HepG2 (cell line): Measurements from ENCODE around the gene TEDC1. TPM values are rescaled to one million over a fixed set of nuclear protein-coding genes. Genes with fewer than 3 reads are reported as not detected.

Experiments used
- KAT8 ChIP-seq: IDR thresholded peaks from 2 replicates; pipeline ENCODE4 v1.6.1; 2016; ENCODE audit warnings: missing genetic modification reagents, missing compliant biosample characterization
- NR2F2 ChIP-seq: IDR thresholded peaks from 2 replicates; pipeline ENCODE4 v1.6.1; 2012; ENCODE audit warnings: low read depth, inconsistent platforms, borderline replicate concordance
- SOX5 ChIP-seq: IDR thresholded peaks from 2 replicates; pipeline ENCODE4 v1.6.1; 2016; ENCODE audit warnings: borderline replicate concordance
- ZBTB20 ChIP-seq: sonication (generic); formaldehyde crosslinking; IDR thresholded peaks from 2 replicates; pipeline ENCODE4 v1.8.1; 2023; ENCODE audit warnings: missing genetic modification reagents, low read depth, mild to moderate bottlenecking, borderline replicate concordance
- ZFP36L1 ChIP-seq: sonication (generic); formaldehyde crosslinking; IDR thresholded peaks from 2 replicates; pipeline ENCODE4 v1.8.0; 2022; ENCODE audit warnings: mild to moderate bottlenecking, missing genetic modification reagents, moderate library complexity
- ZFP90 ChIP-seq: sonication (generic); formaldehyde crosslinking; IDR thresholded peaks from 2 replicates; pipeline ENCODE4 v1.8.0; 2022; ENCODE audit warnings: missing genetic modification reagents, mild to moderate bottlenecking, inconsistent platforms, borderline replicate concordance
- ZMYM4 ChIP-seq: sonication (generic); formaldehyde crosslinking; IDR thresholded peaks from 2 replicates; pipeline ENCODE4 v1.8.1; 2023; ENCODE audit warnings: mild to moderate bottlenecking, missing genetic modification reagents
- ZNF232 ChIP-seq: sonication (generic); formaldehyde crosslinking; IDR thresholded peaks from 2 replicates; pipeline ENCODE4 v1.4.0; 2020; ENCODE audit warnings: missing genetic modification reagents, borderline replicate concordance
- ZNF350 ChIP-seq: sonication (generic); formaldehyde crosslinking; IDR thresholded peaks from 2 replicates; pipeline ENCODE4 v1.4.0; 2020; ENCODE audit warnings: mild to moderate bottlenecking, low read depth, missing genetic modification reagents, borderline replicate concordance
- ZNF746 ChIP-seq: sonication (generic); formaldehyde crosslinking; IDR thresholded peaks from 2 replicates; pipeline ENCODE4 v1.8.0; 2022; ENCODE audit warnings: mild to moderate bottlenecking, missing genetic modification reagents
- ZZZ3 ChIP-seq: sonication (generic); formaldehyde crosslinking; IDR thresholded peaks from 2 replicates; pipeline ENCODE4 v1.4.0; 2020; ENCODE audit warnings: missing genetic modification reagents, mild to moderate bottlenecking, borderline replicate concordance
- polyA plus RNA-seq, 8 experiments: library from polyadenylated mRNA; depleted of rRNA in 3 of 8; stranded (reverse) in 7 of 8; unstranded in 1 of 8; fragments of >200 nt; fragmentation: Illumina TruSeq in 4 of 8; extraction: Trizol in 4 of 8; gene quantifications; 2 replicates each; pipeline versions ENCODE4 v1.2.1 to v1.2.3, GENCODE V29; 2011 to 2016; ENCODE audit warnings: low read depth in 4 of 8, missing spikeins in 1 of 8, mixed read lengths in 1 of 8; ENCODE audit not compliant: insufficient read depth in 1 of 8
- total RNA-seq, 5 experiments: library from RNA; depleted of rRNA; stranded (reverse); fragments of >200 nt; fragmentation: Illumina TruSeq; extraction: Trizol; gene quantifications; 2 replicates each; pipeline ENCODE4 v1.2.3, GENCODE V29; 2016; ENCODE audit warnings: low read depth in 1 of 5
- TF ChIP-seq, protein P1 (sequence below): sonication (generic); formaldehyde crosslinking; IDR thresholded peaks from 2 replicates; pipeline ENCODE4 v1.5.1; 2020; ENCODE audit warnings: missing genetic modification reagents, mild to moderate bottlenecking, borderline replicate concordance
- TF ChIP-seq, protein P2 (sequence below): sonication (generic); formaldehyde crosslinking; IDR thresholded peaks from one replicate; pipeline ENCODE4 v1.5.1; 2020; ENCODE audit warnings: mild to moderate bottlenecking, missing genetic modification reagents; ENCODE audit errors: not compliant biosample characterization
- TF ChIP-seq, protein P3 (sequence below): sonication (generic); formaldehyde crosslinking; IDR thresholded peaks from 2 replicates; pipeline ENCODE4 v1.8.1; 2023; ENCODE audit warnings: missing genetic modification reagents, inconsistent platforms, borderline replicate concordance

The TEDC1 gene
- total and polyA plus RNA-seq, 2 of the 13 experiments (the other 11 are each of a cell fraction or from before 2014, with no cell fraction given), result 5.7 to 27.4 TPM

DNA sequence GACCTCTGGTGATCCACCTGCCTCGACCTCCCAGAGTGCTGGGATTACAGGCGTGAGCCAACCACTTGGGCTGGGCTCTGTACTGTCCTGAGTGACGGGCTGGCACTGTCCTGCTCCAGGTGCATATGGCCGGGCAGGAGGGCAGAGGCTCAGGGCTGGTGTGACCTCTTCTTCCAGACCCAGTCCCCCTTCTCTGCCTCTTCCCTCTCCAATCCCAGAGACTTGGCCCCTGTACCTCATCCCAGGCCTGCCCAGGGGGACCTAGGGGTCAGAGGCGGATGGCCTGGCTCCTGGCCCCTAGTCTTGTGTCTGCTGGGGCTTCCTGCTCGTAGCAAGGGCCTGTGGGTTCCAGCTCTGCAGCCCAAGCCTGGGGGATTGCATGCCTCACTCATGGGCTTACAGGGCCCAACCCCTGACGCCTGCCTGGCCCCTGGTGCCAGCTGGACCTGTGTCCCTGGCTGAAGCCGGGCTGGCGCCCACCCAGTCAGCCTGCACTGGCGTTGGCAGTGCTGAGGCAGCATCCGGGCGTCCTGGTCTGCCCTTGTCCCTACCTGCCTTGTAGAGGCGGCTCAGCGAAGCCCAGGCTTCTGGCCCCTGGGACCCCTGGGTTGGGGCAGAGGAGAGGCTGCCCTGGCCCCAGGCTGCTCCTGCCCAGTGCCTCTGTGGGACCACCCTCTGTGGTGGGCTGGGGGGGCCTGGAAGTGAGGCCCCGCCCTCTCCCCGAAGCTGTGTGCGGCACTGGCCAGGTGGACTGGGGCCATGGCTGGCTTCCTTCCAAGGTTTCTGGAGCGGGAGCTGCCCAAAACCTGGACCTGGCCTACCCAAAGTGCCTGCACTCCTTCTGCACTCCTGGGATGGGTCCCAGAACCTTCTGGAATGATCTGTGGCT is 4.3 kb downstream of the TEDC1 start (continued):
- peak; percentile 60; the same call in 1 of the 2 replicates for TF ChIP-seq ZNF232 (CRISPR knock-in tag)
- TF ChIP-seq ZNF350 (CRISPR knock-in tag), result 0 out of 2 replicates have a peak, but pooled peaks have one; percentile 3
- no peak for TF ChIP-seq NR2F2
- TF ChIP-seq KAT8, result no peak
- TF ChIP-seq ZBTB20 (CRISPR knock-in tag), result peak; percentile 55; the same call in 1 of the 2 replicates
- no peak for TF ChIP-seq ZZZ3
- no peak for TF ChIP-seq ZFP90
- TF ChIP-seq, protein P1, sequence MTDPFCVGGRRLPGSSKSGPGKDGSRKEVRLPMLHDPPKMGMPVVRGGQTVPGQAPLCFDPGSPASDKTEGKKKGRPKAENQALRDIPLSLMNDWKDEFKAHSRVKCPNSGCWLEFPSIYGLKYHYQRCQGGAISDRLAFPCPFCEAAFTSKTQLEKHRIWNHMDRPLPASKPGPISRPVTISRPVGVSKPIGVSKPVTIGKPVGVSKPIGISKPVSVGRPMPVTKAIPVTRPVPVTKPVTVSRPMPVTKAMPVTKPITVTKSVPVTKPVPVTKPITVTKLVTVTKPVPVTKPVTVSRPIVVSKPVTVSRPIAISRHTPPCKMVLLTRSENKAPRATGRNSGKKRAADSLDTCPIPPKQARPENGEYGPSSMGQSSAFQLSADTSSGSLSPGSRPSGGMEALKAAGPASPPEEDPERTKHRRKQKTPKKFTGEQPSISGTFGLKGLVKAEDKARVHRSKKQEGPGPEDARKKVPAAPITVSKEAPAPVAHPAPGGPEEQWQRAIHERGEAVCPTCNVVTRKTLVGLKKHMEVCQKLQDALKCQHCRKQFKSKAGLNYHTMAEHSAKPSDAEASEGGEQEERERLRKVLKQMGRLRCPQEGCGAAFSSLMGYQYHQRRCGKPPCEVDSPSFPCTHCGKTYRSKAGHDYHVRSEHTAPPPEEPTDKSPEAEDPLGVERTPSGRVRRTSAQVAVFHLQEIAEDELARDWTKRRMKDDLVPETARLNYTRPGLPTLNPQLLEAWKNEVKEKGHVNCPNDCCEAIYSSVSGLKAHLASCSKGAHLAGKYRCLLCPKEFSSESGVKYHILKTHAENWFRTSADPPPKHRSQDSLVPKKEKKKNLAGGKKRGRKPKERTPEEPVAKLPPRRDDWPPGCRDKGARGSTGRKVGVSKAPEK (CRISPR knock-in tag), result 0 out of 2 replicates have a peak, but pooled peaks have one; percentile 49
- no peak for TF ChIP-seq ZNF746 (CRISPR knock-in tag)
- TF ChIP-seq, protein P2, sequence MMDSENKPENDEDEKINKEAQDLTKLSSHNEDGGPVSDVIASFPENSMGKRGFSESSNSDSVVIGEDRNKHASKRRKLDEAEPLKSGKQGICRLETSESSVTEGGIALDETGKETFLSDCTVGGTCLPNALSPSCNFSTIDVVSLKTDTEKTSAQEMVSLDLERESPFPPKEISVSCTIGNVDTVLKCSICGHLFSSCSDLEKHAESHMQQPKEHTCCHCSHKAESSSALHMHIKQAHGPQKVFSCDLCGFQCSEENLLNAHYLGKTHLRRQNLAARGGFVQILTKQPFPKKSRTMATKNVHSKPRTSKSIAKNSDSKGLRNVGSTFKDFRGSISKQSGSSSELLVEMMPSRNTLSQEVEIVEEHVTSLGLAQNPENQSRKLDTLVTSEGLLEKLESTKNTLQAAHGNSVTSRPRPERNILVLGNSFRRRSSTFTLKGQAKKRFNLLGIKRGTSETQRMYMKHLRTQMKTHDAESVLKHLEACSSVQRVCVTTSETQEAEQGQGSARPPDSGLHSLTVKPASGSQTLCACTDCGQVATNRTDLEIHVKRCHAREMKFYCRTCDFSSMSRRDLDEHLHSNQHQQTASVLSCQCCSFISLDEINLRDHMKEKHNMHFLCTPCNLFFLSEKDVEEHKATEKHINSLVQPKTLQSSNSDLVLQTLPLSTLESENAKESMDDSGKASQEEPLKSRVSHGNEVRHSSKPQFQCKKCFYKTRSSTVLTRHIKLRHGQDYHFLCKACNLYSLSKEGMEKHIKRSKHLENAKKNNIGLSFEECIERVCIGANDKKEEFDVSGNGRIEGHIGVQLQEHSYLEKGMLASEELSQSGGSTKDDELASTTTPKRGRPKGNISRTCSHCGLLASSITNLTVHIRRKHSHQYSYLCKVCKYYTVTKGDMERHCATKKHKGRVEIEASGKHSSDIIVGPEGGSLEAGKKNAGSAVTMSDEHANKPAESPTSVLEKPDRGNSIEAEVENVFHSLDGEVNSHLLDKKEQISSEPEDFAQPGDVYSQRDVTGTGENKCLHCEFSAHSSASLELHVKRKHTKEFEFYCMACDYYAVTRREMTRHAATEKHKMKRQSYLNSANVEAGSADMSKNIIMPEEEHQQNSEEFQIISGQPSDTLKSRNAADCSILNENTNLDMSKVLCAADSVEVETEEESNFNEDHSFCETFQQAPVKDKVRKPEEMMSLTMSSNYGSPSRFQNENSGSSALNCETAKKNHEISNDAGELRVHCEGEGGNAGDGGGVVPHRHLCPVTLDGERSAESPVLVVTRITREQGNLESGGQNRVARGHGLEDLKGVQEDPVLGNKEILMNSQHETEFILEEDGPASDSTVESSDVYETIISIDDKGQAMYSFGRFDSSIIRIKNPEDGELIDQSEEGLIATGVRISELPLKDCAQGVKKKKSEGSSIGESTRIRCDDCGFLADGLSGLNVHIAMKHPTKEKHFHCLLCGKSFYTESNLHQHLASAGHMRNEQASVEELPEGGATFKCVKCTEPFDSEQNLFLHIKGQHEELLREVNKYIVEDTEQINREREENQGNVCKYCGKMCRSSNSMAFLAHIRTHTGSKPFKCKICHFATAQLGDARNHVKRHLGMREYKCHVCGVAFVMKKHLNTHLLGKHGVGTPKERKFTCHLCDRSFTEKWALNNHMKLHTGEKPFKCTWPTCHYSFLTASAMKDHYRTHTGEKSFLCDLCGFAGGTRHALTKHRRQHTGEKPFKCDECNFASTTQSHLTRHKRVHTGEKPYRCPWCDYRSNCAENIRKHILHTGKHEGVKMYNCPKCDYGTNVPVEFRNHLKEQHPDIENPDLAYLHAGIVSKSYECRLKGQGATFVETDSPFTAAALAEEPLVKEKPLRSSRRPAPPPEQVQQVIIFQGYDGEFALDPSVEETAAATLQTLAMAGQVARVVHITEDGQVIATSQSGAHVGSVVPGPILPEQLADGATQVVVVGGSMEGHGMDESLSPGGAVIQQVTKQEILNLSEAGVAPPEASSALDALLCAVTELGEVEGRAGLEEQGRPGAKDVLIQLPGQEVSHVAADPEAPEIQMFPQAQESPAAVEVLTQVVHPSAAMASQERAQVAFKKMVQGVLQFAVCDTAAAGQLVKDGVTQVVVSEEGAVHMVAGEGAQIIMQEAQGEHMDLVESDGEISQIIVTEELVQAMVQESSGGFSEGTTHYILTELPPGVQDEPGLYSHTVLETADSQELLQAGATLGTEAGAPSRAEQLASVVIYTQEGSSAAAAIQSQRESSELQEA, result peak; percentile 57
- TF ChIP-seq SOX5, result no peak
- TF ChIP-seq, protein P3, sequence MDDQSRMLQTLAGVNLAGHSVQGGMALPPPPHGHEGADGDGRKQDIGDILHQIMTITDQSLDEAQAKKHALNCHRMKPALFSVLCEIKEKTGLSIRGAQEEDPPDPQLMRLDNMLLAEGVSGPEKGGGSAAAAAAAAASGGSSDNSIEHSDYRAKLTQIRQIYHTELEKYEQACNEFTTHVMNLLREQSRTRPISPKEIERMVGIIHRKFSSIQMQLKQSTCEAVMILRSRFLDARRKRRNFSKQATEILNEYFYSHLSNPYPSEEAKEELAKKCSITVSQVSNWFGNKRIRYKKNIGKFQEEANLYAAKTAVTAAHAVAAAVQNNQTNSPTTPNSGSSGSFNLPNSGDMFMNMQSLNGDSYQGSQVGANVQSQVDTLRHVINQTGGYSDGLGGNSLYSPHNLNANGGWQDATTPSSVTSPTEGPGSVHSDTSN (CRISPR knock-in tag), result no peak
- TF ChIP-seq ZMYM4 (CRISPR knock-in tag), result no peak
- TF ChIP-seq ZFP36L1, result no peak
